Activated naive CD4-positive, alpha-beta T cell treated with anti-CD3 and anti-CD28 coated beads, Interleukin-2, amount 50 U/mL, for 72 hours (primary cell): ENCODE results near the gene CCSAP. TPM values are rescaled to one million over a fixed set of nuclear protein-coding genes. Genes with fewer than 3 reads are reported as not detected.
"Not testable (repeated sequence)": the region's sequence is repeated elsewhere in the genome, so short reads cannot be mapped to it uniquely, and the experiment has no call there.

ENCODE experiments used
- ATAC-seq, 2 donors: fragments of 150-1000 bp; cut with Tn5 transposase; 2 replicates each; pipeline ENCODE4 v1.10.0; 2021; ENCODE audit warnings: mild to moderate bottlenecking in 2 of 2, moderate library complexity in 2 of 2
- DNase-seq, 2 donors: peaks; one replicate each; pipeline ENCODE4 v3.0.0; 2021 to 2022; ENCODE audit warnings: low spot score in 2 of 2
- H3K27ac Mint-ChIP-seq, 2 donors: one replicate each; pipeline ENCODE4 v1.8.0; 2022; ENCODE audit warnings: mild to moderate bottlenecking in 2 of 2, mixed read lengths in 2 of 2
- H3K36me3 Mint-ChIP-seq, 2 donors: one replicate each; pipeline ENCODE4 v1.8.0; 2022; ENCODE audit warnings: mixed read lengths in 2 of 2
- H3K9me3 Mint-ChIP-seq, 2 donors: one replicate each; pipeline ENCODE4 v1.8.0; 2022; ENCODE audit warnings: mixed read lengths in 2 of 2
- total RNA-seq, 2 donors: library from RNA; stranded (reverse); gene quantifications; one replicate each; pipeline ENCODE4 v1.2.3, GENCODE V29; 2022

The CCSAP gene
- total RNA-seq, 2 donors from 2014 or later: 5.9 to 11.4 TPM

- DNase-seq (no peak), ATAC-seq (no peak)
- no peak overlapping the region for H3K27ac Mint-ChIP-seq
- H3K36me3 Mint-ChIP-seq: no peaks in the 10 kb centered on the region
- H3K9me3 Mint-ChIP-seq: no peaks in the 10 kb centered on the region
Observed at GRCh38 chr1:229309684-229310083, 33.2 kb downstream of the CCSAP start.

DNA sequence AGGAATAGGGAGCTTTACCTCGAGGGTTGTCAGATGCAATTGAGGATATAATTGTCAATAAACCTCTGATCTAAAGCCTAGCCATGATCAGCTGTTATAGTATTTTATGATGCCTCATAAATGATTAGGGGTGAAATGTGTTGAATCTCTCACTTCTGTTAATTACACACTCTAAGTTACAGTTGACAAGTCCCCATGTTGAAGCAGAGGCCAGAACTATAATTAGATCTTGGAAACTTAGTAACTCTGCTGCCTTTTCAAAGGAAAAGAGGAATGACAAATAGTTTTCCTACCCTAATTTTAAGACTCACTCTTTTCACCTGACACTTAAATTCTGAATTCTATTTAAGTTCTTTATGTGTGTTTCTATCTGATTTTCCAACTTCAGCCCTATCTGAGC is 33.8 kb downstream of the CCSAP start:
- Mint-ChIP-seq H3K9me3 (no peaks in the 10 kb centered on the region), H3K36me3 (no peaks in the 10 kb centered on the region), H3K27ac (no peak overlapping the region)
- DNase-seq (no peak), ATAC-seq (no peak)

DNA sequence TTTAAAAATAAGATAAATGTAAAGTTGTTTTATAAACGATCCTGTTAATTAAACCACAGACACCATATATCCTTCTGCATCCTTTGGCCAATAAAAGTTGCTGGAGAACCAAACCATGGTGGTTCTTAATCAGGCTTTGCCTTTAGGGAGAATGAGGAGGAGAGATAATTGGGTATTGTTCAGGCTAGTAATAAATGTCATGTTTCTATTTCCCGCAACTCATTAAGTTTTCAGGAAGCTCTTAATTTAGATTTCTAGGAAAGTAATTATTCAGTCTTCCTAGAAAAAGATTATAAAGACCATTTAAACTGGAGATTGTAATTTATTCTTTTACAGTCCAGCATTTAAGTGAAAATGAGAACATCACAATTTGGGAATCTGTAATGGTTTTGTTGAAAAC is 37.5 kb downstream of the CCSAP start:
- H3K9me3 Mint-ChIP-seq: no peaks in the 10 kb centered on the region

DNA sequence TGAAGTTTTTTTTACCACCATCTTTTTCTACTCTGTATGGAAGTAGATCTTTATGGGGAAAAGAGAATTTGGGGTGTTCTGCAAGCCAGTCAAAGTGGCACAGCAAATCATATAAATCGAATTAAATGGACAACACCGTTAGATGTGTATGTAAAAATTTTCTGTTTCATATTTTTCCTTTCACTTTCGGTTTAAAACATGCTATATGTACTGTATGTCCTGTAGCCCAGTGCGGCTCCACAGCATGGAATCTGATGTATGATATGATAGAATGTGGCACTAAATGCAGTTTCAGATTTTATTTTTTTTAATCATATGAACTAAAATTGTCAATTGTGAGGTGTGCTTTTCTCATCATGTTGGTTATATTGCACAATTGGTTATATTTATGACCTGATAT is 39.0 kb downstream of the CCSAP start:
- Mint-ChIP-seq H3K36me3 (peaks cover 7 to 12% of the 10 kb centered on the region in 2 donors), H3K9me3 (no peaks in the 10 kb centered on the region), H3K27ac (no peak overlapping the region)
- no peak for DNase-seq
- no peak for ATAC-seq

More for the DNA sequence above, 37.5 kb downstream of the CCSAP start:
- peaks cover 0 to 6% of the 10 kb centered on the region in 2 donors for H3K36me3 Mint-ChIP-seq
- DNase-seq (no peak), ATAC-seq (no peak)
- no peak overlapping the region for H3K27ac Mint-ChIP-seq

DNA sequence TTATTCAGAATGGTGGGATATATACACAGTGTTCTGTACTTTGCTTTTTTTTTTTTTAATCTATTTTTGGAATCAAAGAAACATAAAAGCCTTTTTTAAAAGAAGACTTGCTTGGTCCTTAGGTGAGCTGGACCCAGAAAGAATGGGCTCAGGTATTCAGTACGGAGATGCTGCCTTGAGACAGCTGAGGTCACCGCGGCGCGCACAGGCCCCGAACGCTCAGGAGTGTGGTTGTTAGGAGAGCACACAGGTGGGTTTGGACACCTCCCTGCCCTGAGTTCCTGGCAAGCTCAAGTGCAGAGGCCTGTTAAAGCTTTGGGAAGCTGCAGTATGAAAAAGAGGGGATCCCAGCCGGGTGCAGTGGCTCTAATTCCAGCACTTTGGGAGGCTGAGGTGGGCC is 40.1 kb downstream of the CCSAP start:
- H3K36me3 Mint-ChIP-seq: peaks cover 7 to 12% of the 10 kb centered on the region in 2 donors

GRCh38 chr1:229300099-229300757 is 42.6 kb downstream of the CCSAP start:
- H3K9me3 Mint-ChIP-seq: no peaks in the 10 kb centered on the region
- H3K36me3 Mint-ChIP-seq: peaks cover 7 to 12% of the 10 kb centered on the region in 2 donors
- DNase-seq (no peak), ATAC-seq (peak in 1 of 2 donors; percentile 32)
- H3K27ac Mint-ChIP-seq: no peak overlapping the region

More for the DNA sequence above, 40.1 kb downstream of the CCSAP start:
- H3K9me3 Mint-ChIP-seq: no peaks in the 10 kb centered on the region
- ATAC-seq: no peak
- no peak overlapping the region for H3K27ac Mint-ChIP-seq
- no peak for DNase-seq

GRCh38 chr1:229298887-229299503 is 43.9 kb downstream of the CCSAP start:
- H3K27ac Mint-ChIP-seq: no peak overlapping the region
- no peaks in the 10 kb centered on the region for H3K9me3 Mint-ChIP-seq
- no peak for DNase-seq
- peaks cover 7 to 12% of the 10 kb centered on the region in 2 donors for H3K36me3 Mint-ChIP-seq
- ATAC-seq: no peak

DNA sequence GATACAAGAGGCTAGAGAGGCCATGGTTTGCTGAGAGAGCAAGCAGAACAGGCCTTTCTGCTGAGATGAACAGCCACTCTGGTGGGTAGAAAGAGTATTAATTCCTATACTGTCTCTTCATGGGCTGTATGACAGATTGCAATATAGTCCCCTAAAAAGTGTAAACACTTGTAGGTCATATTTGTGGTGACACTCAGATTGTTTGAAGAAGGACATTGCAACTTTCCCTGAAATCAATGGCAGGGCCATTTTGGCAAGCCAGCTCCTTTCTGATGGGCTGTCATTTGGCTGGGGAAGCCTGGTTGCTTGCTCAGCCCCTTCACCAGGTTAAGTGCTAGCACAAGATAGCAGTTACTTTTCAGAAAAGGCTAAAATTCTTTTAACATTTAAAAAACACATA is 44.4 kb downstream of the CCSAP start:
- Mint-ChIP-seq H3K27ac (no peak overlapping the region), H3K9me3 (no peaks in the 10 kb centered on the region), H3K36me3 (peaks cover 7 to 12% of the 10 kb centered on the region in 2 donors)
- ATAC-seq: no peak
- DNase-seq: no peak

DNA sequence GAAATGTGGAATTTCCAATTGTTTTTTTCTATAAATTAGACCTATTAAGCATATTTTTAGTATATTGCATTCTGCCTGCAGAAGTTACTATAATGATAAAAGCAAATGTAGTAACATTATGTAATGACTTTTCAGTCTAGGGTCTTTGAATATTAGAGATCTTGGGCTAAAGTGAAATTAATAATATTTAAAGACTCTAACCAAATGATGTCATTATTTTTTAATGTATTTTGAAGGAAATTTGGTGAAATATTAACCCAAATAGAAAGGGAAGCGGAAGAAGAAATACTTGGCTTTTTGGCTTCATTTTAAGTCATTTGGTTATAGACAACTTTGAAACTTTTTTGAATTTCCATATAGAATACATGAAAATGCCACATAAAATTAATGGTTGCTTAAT is 45.1 kb downstream of the CCSAP start:
- Mint-ChIP-seq H3K27ac (no peak overlapping the region), H3K9me3 (no peaks in the 10 kb centered on the region), H3K36me3 (peaks cover 7 to 12% of the 10 kb centered on the region in 2 donors)
- DNase-seq: no peak
- no peak for ATAC-seq

DNA sequence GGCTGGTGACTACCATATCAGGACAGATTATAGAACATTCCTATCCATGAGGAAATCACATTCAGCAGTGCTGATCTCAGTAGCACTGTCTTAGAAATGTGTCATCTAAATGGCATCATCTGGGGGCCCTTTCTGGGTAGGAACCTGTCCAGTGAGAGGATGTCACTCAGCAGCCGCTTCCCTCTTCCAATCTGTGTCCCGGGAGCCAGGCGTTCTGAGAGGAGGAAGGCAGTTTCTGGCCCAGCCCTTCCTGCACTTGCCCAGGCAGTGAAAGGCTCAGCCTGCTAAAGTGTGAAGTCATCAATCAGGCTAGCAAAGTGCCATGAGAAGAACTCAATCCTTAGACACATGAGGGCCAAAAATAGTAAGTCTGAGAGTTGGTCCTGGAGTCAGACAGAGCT is 46.3 kb downstream of the CCSAP start:
- Mint-ChIP-seq H3K9me3 (no peaks in the 10 kb centered on the region), H3K36me3 (peaks cover 9 to 13% of the 10 kb centered on the region in 2 donors), H3K27ac (no peak overlapping the region)
- ATAC-seq (no peak), DNase-seq (no peak)

GRCh38 chr1:229295745-229296144 is 47.1 kb downstream of the CCSAP start:
- Mint-ChIP-seq H3K9me3 (peaks cover 0 to 4% of the 10 kb centered on the region in 2 donors), H3K27ac (no peak overlapping the region), H3K36me3 (peaks cover 17 to 19% of the 10 kb centered on the region in 2 donors)
- ATAC-seq (no peak), DNase-seq (no peak)

DNA sequence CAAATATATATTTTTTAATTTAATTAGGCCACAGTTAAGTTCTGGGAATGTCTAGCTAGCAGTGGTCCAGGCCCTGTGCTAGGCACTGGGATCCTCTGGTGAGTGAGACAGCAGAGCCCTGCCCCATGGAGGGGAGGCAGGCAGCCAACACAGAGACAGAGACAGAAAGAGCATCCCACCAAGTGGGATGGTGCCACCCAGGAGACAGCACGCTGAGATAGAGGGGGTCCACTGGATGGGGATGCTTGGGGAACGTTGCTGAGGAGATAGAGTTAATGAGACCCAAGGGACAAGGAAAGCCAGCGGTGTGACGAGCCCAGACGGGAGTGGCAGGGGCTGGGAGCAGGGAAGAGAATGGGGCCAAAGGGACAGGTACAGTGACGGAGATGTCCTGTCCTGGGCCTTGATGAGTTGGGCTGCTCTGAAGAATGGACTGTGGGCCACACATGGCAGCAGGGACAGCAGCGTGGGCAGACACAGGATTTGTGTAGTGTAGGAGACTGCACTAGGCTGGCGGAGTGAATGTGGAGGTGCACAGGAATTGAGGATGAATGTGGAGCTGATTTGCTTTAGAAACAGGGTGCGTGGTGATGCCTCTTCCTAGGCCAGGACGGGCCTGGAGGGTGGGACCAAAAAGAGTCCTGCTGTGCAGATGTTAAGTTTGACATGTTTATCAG is 49.2 kb downstream of the CCSAP start:
- Mint-ChIP-seq H3K36me3 (peaks cover 22 to 28% of the 10 kb centered on the region in 2 donors), H3K9me3 (peaks cover 0 to 7% of the 10 kb centered on the region in 2 donors), H3K27ac (peak overlapping the region in 1 of 2 donors; percentile 32)
- DNase-seq (no peak), ATAC-seq (no peak)

DNA sequence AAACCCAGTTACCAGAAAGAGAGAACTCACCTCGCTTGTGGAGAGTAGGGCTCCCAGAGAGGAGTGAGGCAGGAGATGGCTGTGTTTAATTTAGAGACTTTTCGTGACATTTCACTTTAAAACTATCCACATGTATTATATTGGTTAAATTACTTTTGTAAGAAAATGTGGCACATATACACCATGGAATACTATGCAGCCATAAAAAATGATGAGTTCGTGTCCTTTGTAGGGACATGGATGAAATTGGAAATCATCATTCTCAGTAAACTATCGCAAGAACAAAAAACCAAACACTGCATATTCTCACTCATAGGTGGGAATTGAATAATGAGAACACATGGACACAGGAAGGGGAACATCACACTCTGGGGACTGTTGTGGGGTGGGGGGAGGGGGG is 51.2 kb downstream of the CCSAP start:
- not testable (repeated sequence) for ATAC-seq, DNase-seq, H3K9me3 Mint-ChIP-seq, H3K27ac Mint-ChIP-seq
- H3K36me3 Mint-ChIP-seq: peaks cover 22 to 35% of the 10 kb centered on the region in 2 donors

DNA sequence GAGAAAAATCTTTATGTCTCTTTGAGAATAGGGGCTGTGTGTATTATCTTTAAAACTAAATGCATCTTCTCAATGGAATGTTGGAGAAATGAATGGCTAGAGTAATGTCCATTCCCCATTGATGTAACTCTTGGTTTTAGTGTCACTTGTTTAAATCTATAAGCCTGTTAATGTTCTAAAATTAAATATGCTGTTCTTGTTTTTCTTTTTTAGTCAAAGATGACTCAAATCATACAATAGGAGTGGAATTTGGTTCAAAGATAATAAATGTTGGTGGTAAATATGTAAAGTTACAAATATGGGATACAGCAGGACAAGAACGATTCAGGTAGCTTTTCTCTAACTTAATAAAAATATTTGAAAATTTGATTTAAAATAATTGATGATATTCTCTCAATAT is 54.3 kb downstream of the CCSAP start:
- Mint-ChIP-seq H3K9me3 (peaks cover 0 to 7% of the 10 kb centered on the region in 2 donors), H3K27ac (no peak overlapping the region), H3K36me3 (peaks cover 22 to 36% of the 10 kb centered on the region in 2 donors)
- no peak for DNase-seq
- ATAC-seq: no peak

GRCh38 chr1:229287267-229287666 is 55.6 kb downstream of the CCSAP start:
- no peak overlapping the region for H3K27ac Mint-ChIP-seq
- peaks cover 0 to 13% of the 10 kb centered on the region in 2 donors for H3K9me3 Mint-ChIP-seq
- DNase-seq (no peak), ATAC-seq (no peak)
- H3K36me3 Mint-ChIP-seq: peaks cover 22 to 46% of the 10 kb centered on the region in 2 donors

GRCh38 chr1:229286099-229286766 is 56.6 kb downstream of the CCSAP start:
- no peak for DNase-seq
- Mint-ChIP-seq H3K27ac (peak overlapping the region in 1 of 2 donors; percentile 56), H3K36me3 (peaks cover 18 to 45% of the 10 kb centered on the region in 2 donors), H3K9me3 (peaks cover 0 to 13% of the 10 kb centered on the region in 2 donors)
- ATAC-seq: peak in 1 of 2 donors; percentile 80

DNA sequence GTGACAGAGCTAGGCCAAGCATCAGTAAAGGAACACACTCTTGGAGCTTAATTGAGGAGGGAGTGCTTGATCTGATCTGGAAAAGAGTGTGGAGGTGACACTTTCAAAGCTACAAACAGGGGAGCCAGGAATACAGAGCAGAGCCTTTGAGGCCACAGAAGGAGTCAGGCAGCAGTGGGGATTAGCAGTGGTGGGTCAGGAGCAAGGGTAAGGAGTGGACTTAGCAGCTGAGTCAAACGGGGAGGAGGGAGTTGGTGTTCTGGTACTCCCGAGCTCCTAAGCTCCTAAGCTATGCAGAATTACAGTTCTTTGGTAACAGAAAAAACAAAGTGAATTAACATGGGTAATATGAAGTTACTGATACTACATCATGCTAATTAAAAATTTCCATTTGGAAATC is 57.4 kb downstream of the CCSAP start:
- DNase-seq (no peak), ATAC-seq (no peak)
- peaks cover 10 to 38% of the 10 kb centered on the region in 2 donors for H3K36me3 Mint-ChIP-seq
- H3K9me3 Mint-ChIP-seq: peaks cover 0 to 8% of the 10 kb centered on the region in 2 donors
- H3K27ac Mint-ChIP-seq: peak overlapping the region in 1 of 2 donors; percentile 12
